Measurements from ENCODE around the gene CTNNBL1. TPM values are rescaled to one million over a fixed set of nuclear protein-coding genes. Genes with fewer than 3 reads are reported as not detected.

The CTNNBL1 gene
- total RNA-seq, 1 experiment from 2014 or later, result 203 TPM

GRCh38 chr20:37821696-37822095, 127.9 kb downstream of the CTNNBL1 start:
- Mint-ChIP-seq H3K9me3 (ENCODE audit: unreplicated experiment) (no peaks in the 10 kb centered on the region), H3K4me1 (ENCODE audit: low read depth, unreplicated experiment) (peaks cover 15% of the 10 kb centered on the region), H3K27me3 (ENCODE audit: insufficient read depth, unreplicated experiment) (no peaks in the 10 kb centered on the region), H3K36me3 (ENCODE audit: insufficient read depth, unreplicated experiment) (peaks cover 11% of the 10 kb centered on the region), H3K4me3 (ENCODE audit: unreplicated experiment) (no peak overlapping the region), H3K27ac (ENCODE audit: unreplicated experiment) (no peak overlapping the region)
- ChIA-PET POLR2A (no interaction called here), CTCF (interaction anchor here (0.6 kb wide), 1 partner anchor 10 kb away, joined by 3 read pairs; no protein-coding TSS in a partner anchor)
- Histone ChIP-seq H3K9me3 (no peaks in the 10 kb centered on the region), H3K4me1 (peaks cover 22% of the 10 kb centered on the region), H3K4me3 (ENCODE audit: low read depth, low read length) (no peak overlapping the region), H3K36me3 (ENCODE audit: control insufficient read depth, insufficient read depth, low read length) (no peaks in the 10 kb centered on the region), H3K27me3 (replicated peaks; ENCODE audit: control insufficient read depth, insufficient read depth, low read length) (no peaks in the 10 kb centered on the region)
- TF ChIP-seq CTCF (IDR thresholded peaks at IDR 0.05; ENCODE audit: insufficient read depth in 1 of 2, low read depth in 1 of 2, low read length in 1 of 2, severe bottlenecking in 1 of 2, unreplicated experiment in 1 of 2), result no peak
- DNase-seq, result no peak
- BruUV-seq (replicated peaks), result no TSS peak
- intact Hi-C loops (cut with micrococcal nuclease; ENCODE audit: unreplicated experiment), result no loop called here

- H3K36me3 Mint-ChIP-seq (ENCODE audit: insufficient read depth, unreplicated experiment), result peaks cover 11% of the 10 kb centered on the region
- DNase-seq, result no peak
- Histone ChIP-seq H3K27me3 (replicated peaks; ENCODE audit: control insufficient read depth, insufficient read depth, low read length) (no peaks in the 10 kb centered on the region), H3K4me3 (ENCODE audit: low read depth, low read length) (no peak overlapping the region), H3K36me3 (ENCODE audit: control insufficient read depth, insufficient read depth, low read length) (no peaks in the 10 kb centered on the region), H3K4me1 (peaks cover 22% of the 10 kb centered on the region), H3K9me3 (no peaks in the 10 kb centered on the region)
- H3K27me3 Mint-ChIP-seq (ENCODE audit: insufficient read depth, unreplicated experiment), result no peaks in the 10 kb centered on the region
- no TSS peak for BruUV-seq (replicated peaks)
- TF ChIP-seq CTCF (IDR thresholded peaks at IDR 0.05; ENCODE audit: insufficient read depth in 1 of 2, low read depth in 1 of 2, low read length in 1 of 2, severe bottlenecking in 1 of 2, unreplicated experiment in 1 of 2), result no peak
- no peaks in the 10 kb centered on the region for H3K9me3 Mint-ChIP-seq (ENCODE audit: unreplicated experiment)
- peaks cover 15% of the 10 kb centered on the region for H3K4me1 Mint-ChIP-seq (ENCODE audit: low read depth, unreplicated experiment)
- POLR2A ChIA-PET, result no interaction called here
- H3K4me3 Mint-ChIP-seq (ENCODE audit: unreplicated experiment), result no peak overlapping the region
- CTCF ChIA-PET, result interaction anchor here (0.6 kb wide), 1 partner anchor 10 kb away, joined by 3 read pairs; no protein-coding TSS in a partner anchor
- intact Hi-C loops (cut with micrococcal nuclease; ENCODE audit: unreplicated experiment), result no loop called here
- no peak overlapping the region for H3K27ac Mint-ChIP-seq (ENCODE audit: unreplicated experiment)
Observed at GRCh38 chr20:37822141-37822601, 128.3 kb downstream of the CTNNBL1 start.

- no TSS peak for BruUV-seq (replicated peaks)
- H3K9me3 ChIP-seq, result no peaks in the 10 kb centered on the region
- H3K4me3 ChIP-seq (ENCODE audit: low read depth, low read length), result no peak overlapping the region
- H3K27me3 ChIP-seq (replicated peaks; ENCODE audit: control insufficient read depth, insufficient read depth, low read length), result no peaks in the 10 kb centered on the region
- POLR2A ChIA-PET, result no interaction called here
- peaks cover 15% of the 10 kb centered on the region for H3K4me1 Mint-ChIP-seq (ENCODE audit: low read depth, unreplicated experiment)
- no peaks in the 10 kb centered on the region for H3K9me3 Mint-ChIP-seq (ENCODE audit: unreplicated experiment)
- intact Hi-C loops (cut with micrococcal nuclease; ENCODE audit: unreplicated experiment), result no loop called here
- peaks cover 17% of the 10 kb centered on the region for H3K36me3 Mint-ChIP-seq (ENCODE audit: insufficient read depth, unreplicated experiment)
- CTCF ChIA-PET, result no interaction called here
- H3K4me3 Mint-ChIP-seq (ENCODE audit: unreplicated experiment), result peak overlapping the region; percentile 54
- H3K27ac Mint-ChIP-seq (ENCODE audit: unreplicated experiment), result peak overlapping the region; percentile 77
- no peaks in the 10 kb centered on the region for H3K36me3 ChIP-seq (ENCODE audit: control insufficient read depth, insufficient read depth, low read length)
- H3K4me1 ChIP-seq, result peaks cover 22% of the 10 kb centered on the region
- TF ChIP-seq CTCF (IDR thresholded peaks at IDR 0.05; ENCODE audit: insufficient read depth in 1 of 2, low read depth in 1 of 2, low read length in 1 of 2, severe bottlenecking in 1 of 2, unreplicated experiment in 1 of 2), result no peak
- peak; percentile 69 to 77 for DNase-seq
- no peaks in the 10 kb centered on the region for H3K27me3 Mint-ChIP-seq (ENCODE audit: insufficient read depth, unreplicated experiment)
Observed at GRCh38 chr20:37823296-37823980, 129.6 kb downstream of the CTNNBL1 start.
